Measurements from ENCODE around the gene KCNK2. TPM values are rescaled to one million over a fixed set of nuclear protein-coding genes. Genes with fewer than 3 reads are reported as not detected.

KCNK2 gene
- total RNA-seq, 1 donor from 2014 or later, result 0.26 TPM

DNA sequence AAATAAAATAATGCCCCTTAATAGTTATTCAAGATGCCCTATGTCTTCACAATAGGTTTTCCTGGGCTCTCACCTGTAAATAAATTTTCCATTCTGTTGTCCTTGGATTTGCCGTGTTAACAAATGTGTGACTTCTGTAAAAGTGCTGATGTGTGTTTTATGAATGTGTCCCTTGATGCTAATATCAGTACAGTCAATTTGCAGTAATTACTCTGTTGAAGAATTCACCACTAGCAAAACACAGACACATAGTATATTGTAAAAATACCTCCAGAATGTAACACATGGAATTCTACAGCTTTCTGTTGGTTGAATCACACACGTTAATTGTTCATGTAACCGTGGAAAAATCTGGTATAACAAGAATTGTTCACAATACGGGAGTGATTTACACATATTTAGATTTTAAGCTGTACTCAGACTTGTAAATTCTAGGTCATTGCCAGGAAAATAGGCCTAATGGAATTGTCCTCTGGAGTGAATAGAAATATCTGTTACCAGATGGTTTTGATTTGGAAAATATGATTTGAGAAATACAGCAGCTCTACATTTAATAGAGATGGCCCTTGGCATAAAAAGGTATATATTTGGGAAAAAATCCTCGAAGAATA lies 36.7 kb upstream of the KCNK2 start:
- Histone ChIP-seq H3K27ac (no peak overlapping the region), H3K4me1 (no peaks in the 10 kb centered on the region), H3K36me3 (no peaks in the 10 kb centered on the region), H3K4me3 (no peak overlapping the region), H3K27me3 (no peaks in the 10 kb centered on the region), H3K9me3 (peaks cover 7% of the 10 kb centered on the region)
- TF ChIP-seq, protein P1, sequence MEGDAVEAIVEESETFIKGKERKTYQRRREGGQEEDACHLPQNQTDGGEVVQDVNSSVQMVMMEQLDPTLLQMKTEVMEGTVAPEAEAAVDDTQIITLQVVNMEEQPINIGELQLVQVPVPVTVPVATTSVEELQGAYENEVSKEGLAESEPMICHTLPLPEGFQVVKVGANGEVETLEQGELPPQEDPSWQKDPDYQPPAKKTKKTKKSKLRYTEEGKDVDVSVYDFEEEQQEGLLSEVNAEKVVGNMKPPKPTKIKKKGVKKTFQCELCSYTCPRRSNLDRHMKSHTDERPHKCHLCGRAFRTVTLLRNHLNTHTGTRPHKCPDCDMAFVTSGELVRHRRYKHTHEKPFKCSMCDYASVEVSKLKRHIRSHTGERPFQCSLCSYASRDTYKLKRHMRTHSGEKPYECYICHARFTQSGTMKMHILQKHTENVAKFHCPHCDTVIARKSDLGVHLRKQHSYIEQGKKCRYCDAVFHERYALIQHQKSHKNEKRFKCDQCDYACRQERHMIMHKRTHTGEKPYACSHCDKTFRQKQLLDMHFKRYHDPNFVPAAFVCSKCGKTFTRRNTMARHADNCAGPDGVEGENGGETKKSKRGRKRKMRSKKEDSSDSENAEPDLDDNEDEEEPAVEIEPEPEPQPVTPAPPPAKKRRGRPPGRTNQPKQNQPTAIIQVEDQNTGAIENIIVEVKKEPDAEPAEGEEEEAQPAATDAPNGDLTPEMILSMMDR (IDR thresholded peaks at IDR 0.05), result no peak
- intact Hi-C loops (cut with DNase I), result no loop called here
- DNase-seq, result no peak
- ATAC-seq, result no peak

DNA sequence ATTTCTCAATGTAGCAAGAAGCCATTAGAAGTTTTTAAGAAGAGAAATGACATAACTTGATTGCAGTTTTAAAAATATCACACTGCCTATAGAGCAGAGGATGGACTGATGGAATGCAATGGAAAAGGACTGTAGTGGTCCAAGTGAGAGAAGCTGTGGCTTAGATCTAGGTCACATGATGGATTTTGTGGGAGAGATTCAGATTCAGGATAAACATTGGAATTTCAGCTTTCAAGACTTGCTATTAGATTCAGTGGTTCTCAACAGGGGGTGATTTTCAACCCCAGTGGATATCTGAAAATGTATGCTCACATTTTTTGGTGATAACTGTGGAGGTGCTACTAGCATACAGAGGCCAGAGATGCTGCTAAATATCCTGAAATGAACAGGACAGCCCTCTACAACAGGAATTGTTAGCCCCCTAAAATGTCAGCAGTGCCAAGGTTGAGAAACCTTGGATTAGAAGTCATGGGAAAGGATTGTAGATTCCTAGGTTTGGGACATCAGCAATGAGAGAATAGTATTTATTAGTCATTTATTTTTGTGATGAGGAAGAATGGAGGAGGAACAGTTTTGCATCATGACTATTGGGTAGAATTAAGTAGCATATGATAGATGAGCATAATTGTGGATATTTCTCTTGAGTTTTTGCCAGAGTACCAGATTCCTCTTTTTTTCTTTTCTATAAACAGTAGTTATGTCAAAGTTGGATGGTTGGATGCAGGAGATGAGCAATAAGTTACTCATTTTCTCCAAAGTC lies 30.1 kb upstream of the KCNK2 start:
- H3K9me3 ChIP-seq, result peaks cover 7% of the 10 kb centered on the region
- no peak overlapping the region for H3K27ac ChIP-seq
- no peak overlapping the region for H3K4me3 ChIP-seq
- H3K36me3 ChIP-seq, result no peaks in the 10 kb centered on the region
- ATAC-seq (no peak), DNase-seq (no peak)
- no peaks in the 10 kb centered on the region for H3K4me1 ChIP-seq
- no peaks in the 10 kb centered on the region for H3K27me3 ChIP-seq
- TF ChIP-seq, protein P1 (IDR thresholded peaks at IDR 0.05), result no peak
- intact Hi-C loops (cut with DNase I), result no loop called here

DNA sequence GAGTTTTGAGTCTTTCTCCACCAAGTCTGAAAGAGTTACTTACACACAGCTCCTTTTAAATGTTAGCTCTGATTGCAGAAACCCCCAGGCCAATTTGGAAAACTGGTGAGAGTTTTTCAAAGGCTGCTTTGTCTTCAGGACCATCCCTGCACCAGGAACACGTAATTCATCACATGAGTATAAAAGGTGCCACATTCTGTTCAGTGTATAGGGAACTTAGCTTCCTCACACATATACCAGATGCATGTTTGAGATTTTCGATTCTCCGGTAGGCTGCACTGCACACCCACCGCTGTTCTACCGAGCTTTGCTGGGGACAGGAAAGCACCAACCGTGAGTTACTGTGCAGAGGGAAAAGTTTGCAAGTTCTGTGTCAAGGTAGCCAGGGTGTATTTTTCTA lies 28.3 kb upstream of the KCNK2 start:
- TF ChIP-seq, protein P1 (IDR thresholded peaks at IDR 0.05), result no peak
- no peak for DNase-seq
- peaks cover 2% of the 10 kb centered on the region for H3K9me3 ChIP-seq
- H3K4me1 ChIP-seq, result no peaks in the 10 kb centered on the region
- intact Hi-C loops (cut with DNase I), result no loop called here
- H3K4me3 ChIP-seq, result no peak overlapping the region
- H3K27me3 ChIP-seq, result no peaks in the 10 kb centered on the region
- ATAC-seq, result no peak
- no peak overlapping the region for H3K27ac ChIP-seq
- no peaks in the 10 kb centered on the region for H3K36me3 ChIP-seq

GRCh38 chr1:215055281-215055935 lies 27.1 kb upstream of the KCNK2 start:
- Histone ChIP-seq H3K27ac (no peak overlapping the region), H3K9me3 (no peaks in the 10 kb centered on the region), H3K4me1 (no peaks in the 10 kb centered on the region), H3K36me3 (no peaks in the 10 kb centered on the region), H3K4me3 (no peak overlapping the region), H3K27me3 (no peaks in the 10 kb centered on the region)
- TF ChIP-seq, protein P1 (IDR thresholded peaks at IDR 0.05), result no peak
- intact Hi-C loops (cut with DNase I), result no loop called here
- no peak for ATAC-seq
- DNase-seq, result no peak

GRCh38 chr1:215056584-215056983 lies 26.0 kb upstream of the KCNK2 start:
- ATAC-seq, result no peak
- no peak overlapping the region for H3K4me3 ChIP-seq
- no peaks in the 10 kb centered on the region for H3K4me1 ChIP-seq
- no peak for DNase-seq
- H3K27me3 ChIP-seq, result no peaks in the 10 kb centered on the region
- no peaks in the 10 kb centered on the region for H3K9me3 ChIP-seq
- TF ChIP-seq, protein P1 (IDR thresholded peaks at IDR 0.05), result no peak
- no peak overlapping the region for H3K27ac ChIP-seq
- H3K36me3 ChIP-seq, result no peaks in the 10 kb centered on the region
- intact Hi-C loops (cut with DNase I), result no loop called here
